Liver (tissue), 3 donors: ENCODE results near the gene ST6GALNAC2.
"Not testable (repeated sequence)": the region's sequence is repeated elsewhere in the genome, so short reads cannot be mapped to it uniquely, and the experiment has no call there.

Experiments
- CTCF ChIP-seq: fragments of 150-350 bp; IDR thresholded peaks from 2 replicates; pipeline ENCODE4 v1.5.1; 2017; ENCODE audit warnings: improper control_type of control experiment, low read depth, low read length; ENCODE audit not compliant: missing input control
- EGR1 ChIP-seq, 2 donors: IDR thresholded peaks; 2 replicates each; pipeline ENCODE4 v1.6.1; 2016 to 2018; ENCODE audit warnings: antibody characterized with exemption in 2 of 2, low read depth in 2 of 2
- GABPA ChIP-seq, 2 donors: IDR thresholded peaks in 1 of 2; conservative IDR thresholded peaks in 1 of 2; 2 replicates each; pipeline ENCODE4 v1.6.1; 2016; ENCODE audit warnings: antibody characterized with exemption in 2 of 2, mild to moderate bottlenecking in 1 of 2, moderate library complexity in 1 of 2
- JUND ChIP-seq, 2 donors: IDR thresholded peaks; 2 replicates each; pipeline ENCODE4 v1.6.1; 2016; ENCODE audit warnings: antibody characterized with exemption in 2 of 2
- RAD21 ChIP-seq, 2 donors: IDR thresholded peaks; 2 replicates each; pipeline ENCODE4 v1.6.1; 2016; ENCODE audit warnings: antibody characterized with exemption in 2 of 2, mild to moderate bottlenecking in 2 of 2
- TAF1 ChIP-seq: conservative IDR thresholded peaks from 2 replicates; pipeline ENCODE4 v1.6.1; 2016; ENCODE audit warnings: antibody characterized with exemption, mild to moderate bottlenecking
- TF ChIP-seq, protein P1 (sequence below): IDR thresholded peaks from 2 replicates; pipeline ENCODE4 v1.6.1; 2016; ENCODE audit warnings: antibody characterized with exemption
- TF ChIP-seq, protein P2 (sequence below): IDR thresholded peaks from 2 replicates; pipeline ENCODE4 v1.6.1; 2016; ENCODE audit warnings: antibody characterized with exemption, mild to moderate bottlenecking
- donor health status: healthy.
- donor health status: healthy.

- TF ChIP-seq, protein P1, sequence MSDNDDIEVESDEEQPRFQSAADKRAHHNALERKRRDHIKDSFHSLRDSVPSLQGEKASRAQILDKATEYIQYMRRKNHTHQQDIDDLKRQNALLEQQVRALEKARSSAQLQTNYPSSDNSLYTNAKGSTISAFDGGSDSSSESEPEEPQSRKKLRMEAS = not testable (repeated sequence)
- not testable (repeated sequence) for TF ChIP-seq EGR1 (IDR thresholded peaks at IDR 0.05; ENCODE audit: low read depth in 2 of 2); TAF1; GABPA (IDR thresholded peaks at IDR 0.05 in 1 of 2, conservative IDR thresholded peaks at IDR 0.05 in 1 of 2); RAD21 (IDR thresholded peaks at IDR 0.05); CTCF; JUND (IDR thresholded peaks at IDR 0.05)
- TF ChIP-seq, protein P2, sequence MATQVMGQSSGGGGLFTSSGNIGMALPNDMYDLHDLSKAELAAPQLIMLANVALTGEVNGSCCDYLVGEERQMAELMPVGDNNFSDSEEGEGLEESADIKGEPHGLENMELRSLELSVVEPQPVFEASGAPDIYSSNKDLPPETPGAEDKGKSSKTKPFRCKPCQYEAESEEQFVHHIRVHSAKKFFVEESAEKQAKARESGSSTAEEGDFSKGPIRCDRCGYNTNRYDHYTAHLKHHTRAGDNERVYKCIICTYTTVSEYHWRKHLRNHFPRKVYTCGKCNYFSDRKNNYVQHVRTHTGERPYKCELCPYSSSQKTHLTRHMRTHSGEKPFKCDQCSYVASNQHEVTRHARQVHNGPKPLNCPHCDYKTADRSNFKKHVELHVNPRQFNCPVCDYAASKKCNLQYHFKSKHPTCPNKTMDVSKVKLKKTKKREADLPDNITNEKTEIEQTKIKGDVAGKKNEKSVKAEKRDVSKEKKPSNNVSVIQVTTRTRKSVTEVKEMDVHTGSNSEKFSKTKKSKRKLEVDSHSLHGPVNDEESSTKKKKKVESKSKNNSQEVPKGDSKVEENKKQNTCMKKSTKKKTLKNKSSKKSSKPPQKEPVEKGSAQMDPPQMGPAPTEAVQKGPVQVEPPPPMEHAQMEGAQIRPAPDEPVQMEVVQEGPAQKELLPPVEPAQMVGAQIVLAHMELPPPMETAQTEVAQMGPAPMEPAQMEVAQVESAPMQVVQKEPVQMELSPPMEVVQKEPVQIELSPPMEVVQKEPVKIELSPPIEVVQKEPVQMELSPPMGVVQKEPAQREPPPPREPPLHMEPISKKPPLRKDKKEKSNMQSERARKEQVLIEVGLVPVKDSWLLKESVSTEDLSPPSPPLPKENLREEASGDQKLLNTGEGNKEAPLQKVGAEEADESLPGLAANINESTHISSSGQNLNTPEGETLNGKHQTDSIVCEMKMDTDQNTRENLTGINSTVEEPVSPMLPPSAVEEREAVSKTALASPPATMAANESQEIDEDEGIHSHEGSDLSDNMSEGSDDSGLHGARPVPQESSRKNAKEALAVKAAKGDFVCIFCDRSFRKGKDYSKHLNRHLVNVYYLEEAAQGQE = not testable (repeated sequence)
These were observed 51.9 kb downstream of the ST6GALNAC2 start for GRCh38 chr17:76533640-76534359.
